Osteocyte (in vitro differentiated cells): ENCODE data around the gene STYX. TPM values are rescaled to one million over a fixed set of nuclear protein-coding genes. Genes with fewer than 3 reads are reported as not detected.

Source experiments
- DNase-seq: peaks from one replicate; pipeline ENCODE4 v3.0.0; 2021; ENCODE audit warnings: mixed read lengths; ENCODE audit not compliant: unreplicated experiment; ENCODE audit errors: extremely low spot score
- H3K27ac Mint-ChIP-seq: one replicate; pipeline ENCODE4 v1.8.0; 2021; ENCODE audit warnings: mild to moderate bottlenecking, mixed read lengths; ENCODE audit not compliant: unreplicated experiment
- H3K27me3 Mint-ChIP-seq: one replicate; pipeline ENCODE4 v1.8.0; 2021; ENCODE audit warnings: mixed read lengths; ENCODE audit not compliant: unreplicated experiment
- H3K36me3 Mint-ChIP-seq: one replicate; pipeline ENCODE4 v1.8.0; 2021; ENCODE audit warnings: mixed read lengths; ENCODE audit not compliant: unreplicated experiment
- H3K4me1 Mint-ChIP-seq: one replicate; pipeline ENCODE4 v1.8.0; 2021; ENCODE audit warnings: mixed read lengths; ENCODE audit not compliant: unreplicated experiment
- H3K4me3 Mint-ChIP-seq: one replicate; pipeline ENCODE4 v1.8.0; 2021; ENCODE audit warnings: mild to moderate bottlenecking, moderate library complexity, mixed read lengths; ENCODE audit not compliant: unreplicated experiment
- H3K9me3 Mint-ChIP-seq: one replicate; pipeline ENCODE4 v1.8.0; 2021; ENCODE audit warnings: mixed read lengths; ENCODE audit not compliant: unreplicated experiment
- CTCF ChIP-seq: fragments of 200-600 bp; sonication (generic); IDR thresholded peaks from 2 replicates; pipeline ENCODE4 v1.5.0; 2021; ENCODE audit warnings: antibody characterized with exemption, mild to moderate bottlenecking, moderate library complexity
- total RNA-seq: library from RNA; stranded (reverse); gene quantifications from 2 replicates; pipeline ENCODE4 v1.2.1, GENCODE V29; 2021

The STYX gene
- total RNA-seq, 1 donor from 2014 or later = 16.8 TPM

- no peak for TF ChIP-seq CTCF
- Mint-ChIP-seq H3K4me1 (peaks cover 26% of the 10 kb centered on the region), H3K27ac (no peak overlapping the region), H3K27me3 (no peaks in the 10 kb centered on the region), H3K36me3 (no peaks in the 10 kb centered on the region), H3K4me3 (no peak overlapping the region), H3K9me3 (no peaks in the 10 kb centered on the region)
- DNase-seq = no peak
These were observed 68.9 kb downstream of the STYX start for GRCh38 chr14:52798826-52799225.

- Mint-ChIP-seq H3K9me3 (no peaks in the 10 kb centered on the region), H3K4me3 (peak overlapping the region; percentile 0), H3K27me3 (no peaks in the 10 kb centered on the region), H3K4me1 (peaks cover 26% of the 10 kb centered on the region), H3K27ac (peak overlapping the region; percentile 93), H3K36me3 (no peaks in the 10 kb centered on the region)
- DNase-seq = no peak
- TF ChIP-seq CTCF = no peak
These were observed 71.2 kb downstream of the STYX start for GRCh38 chr14:52801014-52801712.

GRCh38 chr14:52802597-52802996 is 72.6 kb downstream of the STYX start:
- TF ChIP-seq CTCF = no peak
- Mint-ChIP-seq H3K9me3 (no peaks in the 10 kb centered on the region), H3K27me3 (no peaks in the 10 kb centered on the region), H3K4me1 (peaks cover 26% of the 10 kb centered on the region), H3K36me3 (no peaks in the 10 kb centered on the region), H3K4me3 (no peak overlapping the region), H3K27ac (peak overlapping the region; percentile 93)
- DNase-seq = no peak

- no peak for DNase-seq
- Mint-ChIP-seq H3K27ac (no peak overlapping the region), H3K4me3 (no peak overlapping the region), H3K9me3 (no peaks in the 10 kb centered on the region), H3K36me3 (no peaks in the 10 kb centered on the region), H3K4me1 (peaks cover 21% of the 10 kb centered on the region), H3K27me3 (no peaks in the 10 kb centered on the region)
- TF ChIP-seq CTCF = no peak
These were observed 76.1 kb downstream of the STYX start for GRCh38 chr14:52806115-52806514.

- H3K9me3 Mint-ChIP-seq = no peaks in the 10 kb centered on the region
- H3K36me3 Mint-ChIP-seq = no peaks in the 10 kb centered on the region
- no peak overlapping the region for H3K27ac Mint-ChIP-seq
- H3K4me1 Mint-ChIP-seq = peaks cover 3% of the 10 kb centered on the region
- TF ChIP-seq CTCF = no peak
- H3K4me3 Mint-ChIP-seq = no peak overlapping the region
- no peaks in the 10 kb centered on the region for H3K27me3 Mint-ChIP-seq
- DNase-seq = no peak
These were observed 78.1 kb downstream of the STYX start for GRCh38 chr14:52808101-52808500.
